ENCODE results near the gene NRG2. TPM values are rescaled to one million over a fixed set of nuclear protein-coding genes. Genes with fewer than 3 reads are reported as not detected.

NRG2 gene
- total RNA-seq, 1 donor from 2014 or later: 0.07 TPM

GRCh38 chr5:139998837-139999236 lies 44.3 kb downstream of the NRG2 start:
- Mint-ChIP-seq H3K36me3 (ENCODE audit: low read depth) (no peaks in the 10 kb centered on the region), H3K9me3 (no peaks in the 10 kb centered on the region), H3K27ac (no peak overlapping the region), H3K27me3 (peaks cover 43% of the 10 kb centered on the region), H3K4me1 (no peaks in the 10 kb centered on the region), H3K4me3 (no peak overlapping the region)
- CTCF ChIA-PET: no interaction called here
- DNase-seq: no peak
- TF ChIP-seq CTCF (IDR thresholded peaks at IDR 0.05): no peak
- intact Hi-C loops (cut with micrococcal nuclease): no loop called here
- no peak for ATAC-seq (ENCODE audit: low read depth)
- POLR2A ChIA-PET: no interaction called here

- H3K27ac Mint-ChIP-seq: no peak overlapping the region
- CTCF ChIA-PET: no interaction called here
- H3K27me3 Mint-ChIP-seq: peaks cover 44% of the 10 kb centered on the region
- H3K4me1 Mint-ChIP-seq: no peaks in the 10 kb centered on the region
- DNase-seq: no peak
- intact Hi-C loops (cut with micrococcal nuclease): no loop called here
- POLR2A ChIA-PET: no interaction called here
- H3K9me3 Mint-ChIP-seq: no peaks in the 10 kb centered on the region
- no peak overlapping the region for H3K4me3 Mint-ChIP-seq
- no peaks in the 10 kb centered on the region for H3K36me3 Mint-ChIP-seq (ENCODE audit: low read depth)
- ATAC-seq (ENCODE audit: low read depth): no peak
- no peak for TF ChIP-seq CTCF (IDR thresholded peaks at IDR 0.05)
These were observed 45.8 kb downstream of the NRG2 start for GRCh38 chr5:139997276-139997675.

- CTCF ChIA-PET: no interaction called here
- H3K27ac Mint-ChIP-seq: no peak overlapping the region
- no peak for DNase-seq
- no peaks in the 10 kb centered on the region for H3K36me3 Mint-ChIP-seq (ENCODE audit: low read depth)
- no peak overlapping the region for H3K4me3 Mint-ChIP-seq
- H3K4me1 Mint-ChIP-seq: no peaks in the 10 kb centered on the region
- peaks cover 43% of the 10 kb centered on the region for H3K27me3 Mint-ChIP-seq
- intact Hi-C loops (cut with micrococcal nuclease): no loop called here
- no peak for TF ChIP-seq CTCF (IDR thresholded peaks at IDR 0.05)
- POLR2A ChIA-PET: no interaction called here
- no peak for ATAC-seq (ENCODE audit: low read depth)
- H3K9me3 Mint-ChIP-seq: no peaks in the 10 kb centered on the region
These were observed 47.2 kb downstream of the NRG2 start for GRCh38 chr5:139995929-139996328.

GRCh38 chr5:139994234-139994633 lies 48.9 kb downstream of the NRG2 start:
- H3K4me1 Mint-ChIP-seq: no peaks in the 10 kb centered on the region
- ATAC-seq (ENCODE audit: low read depth): no peak
- H3K27ac Mint-ChIP-seq: no peak overlapping the region
- DNase-seq: no peak
- ChIA-PET POLR2A (no interaction called here), CTCF (no interaction called here)
- TF ChIP-seq CTCF (IDR thresholded peaks at IDR 0.05): no peak
- H3K9me3 Mint-ChIP-seq: no peaks in the 10 kb centered on the region
- no peaks in the 10 kb centered on the region for H3K36me3 Mint-ChIP-seq (ENCODE audit: low read depth)
- H3K4me3 Mint-ChIP-seq: no peak overlapping the region
- H3K27me3 Mint-ChIP-seq: peaks cover 37% of the 10 kb centered on the region
- intact Hi-C loops (cut with micrococcal nuclease): no loop called here

- Mint-ChIP-seq H3K36me3 (ENCODE audit: low read depth) (no peaks in the 10 kb centered on the region), H3K4me1 (peaks cover 5% of the 10 kb centered on the region), H3K27ac (no peak overlapping the region), H3K9me3 (no peaks in the 10 kb centered on the region), H3K4me3 (no peak overlapping the region), H3K27me3 (peaks cover 18% of the 10 kb centered on the region)
- no peak for DNase-seq
- TF ChIP-seq CTCF (IDR thresholded peaks at IDR 0.05): no peak
- POLR2A ChIA-PET: no interaction called here
- ATAC-seq (ENCODE audit: low read depth): no peak
- CTCF ChIA-PET: interaction anchor here (0.7 to 1.0 kb wide), 2 partner anchors 13 to 17 kb away, joined by 3 to 5 read pairs; no protein-coding TSS in a partner anchor
- intact Hi-C loops (cut with micrococcal nuclease): no loop called here
These were observed 57.4 kb downstream of the NRG2 start for GRCh38 chr5:139985733-139986132.

All from activated B cell treated with CpG ODN at 0.5 μM for 24 hours (primary cell).